ENCODE results near the gene ZRANB1.

- TF ChIP-seq CTCF (IDR thresholded peaks at IDR 0.05) (no peak), POLR2A (IDR thresholded peaks at IDR 0.05) (no peak), POLR2AphosphoS5 (IDR thresholded peaks at IDR 0.05) (no peak)
These were observed 81.3 kb downstream of the ZRANB1 start for GRCh38 chr10:125023255-125023654.

Data from prostate gland (tissue), 2 donors.